Gastroesophageal sphincter (tissue), 3 donors: Measurements from ENCODE around the gene ZNHIT3.
"Not testable (repeated sequence)": the region's sequence is repeated elsewhere in the genome, so short reads cannot be mapped to it uniquely, and the experiment has no call there.

Experiments
- POLR2A ChIP-seq, 2 donors: fragments of 450-650 bp; IDR thresholded peaks; one replicate each; pipeline ENCODE4 v1.6.1; 2017; ENCODE audit warnings: antibody characterized with exemption in 2 of 2, mild to moderate bottlenecking in 2 of 2, moderate library complexity in 1 of 2
- TF ChIP-seq, protein P1 (sequence below), 4 experiments: fragments of 200-600 bp in 2 of 4; fragments of 450-650 bp in 2 of 4; sonication (generic) in 1 of 4; IDR thresholded peaks; one replicate each; pipeline ENCODE4 v1.5.1; 2017 to 2019; ENCODE audit warnings: antibody characterized with exemption in 4 of 4, mild to moderate bottlenecking in 2 of 4, moderate library complexity in 2 of 4

DNA sequence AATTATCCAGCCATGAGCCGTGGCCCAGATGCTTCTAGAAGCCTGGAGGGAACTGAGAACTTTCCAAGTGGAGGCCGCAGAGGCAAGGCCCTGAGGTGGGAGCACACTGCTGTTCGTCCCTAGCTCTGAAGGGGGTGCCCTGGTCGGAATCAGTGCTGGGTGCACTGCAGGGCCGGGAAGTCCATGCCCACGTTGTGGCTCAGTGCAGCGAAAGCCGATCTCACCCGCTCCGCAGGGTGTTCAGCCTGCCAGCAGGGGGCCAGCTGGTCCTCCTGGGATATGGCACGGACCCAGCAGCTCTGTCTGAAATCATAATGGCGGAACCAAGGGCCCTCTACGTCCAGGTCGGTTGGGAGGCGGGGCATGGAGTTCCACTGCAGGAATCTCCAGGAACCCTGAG is 36.5 kb upstream of the ZNHIT3 start:
- TF ChIP-seq, protein P1, sequence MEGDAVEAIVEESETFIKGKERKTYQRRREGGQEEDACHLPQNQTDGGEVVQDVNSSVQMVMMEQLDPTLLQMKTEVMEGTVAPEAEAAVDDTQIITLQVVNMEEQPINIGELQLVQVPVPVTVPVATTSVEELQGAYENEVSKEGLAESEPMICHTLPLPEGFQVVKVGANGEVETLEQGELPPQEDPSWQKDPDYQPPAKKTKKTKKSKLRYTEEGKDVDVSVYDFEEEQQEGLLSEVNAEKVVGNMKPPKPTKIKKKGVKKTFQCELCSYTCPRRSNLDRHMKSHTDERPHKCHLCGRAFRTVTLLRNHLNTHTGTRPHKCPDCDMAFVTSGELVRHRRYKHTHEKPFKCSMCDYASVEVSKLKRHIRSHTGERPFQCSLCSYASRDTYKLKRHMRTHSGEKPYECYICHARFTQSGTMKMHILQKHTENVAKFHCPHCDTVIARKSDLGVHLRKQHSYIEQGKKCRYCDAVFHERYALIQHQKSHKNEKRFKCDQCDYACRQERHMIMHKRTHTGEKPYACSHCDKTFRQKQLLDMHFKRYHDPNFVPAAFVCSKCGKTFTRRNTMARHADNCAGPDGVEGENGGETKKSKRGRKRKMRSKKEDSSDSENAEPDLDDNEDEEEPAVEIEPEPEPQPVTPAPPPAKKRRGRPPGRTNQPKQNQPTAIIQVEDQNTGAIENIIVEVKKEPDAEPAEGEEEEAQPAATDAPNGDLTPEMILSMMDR (IDR thresholded peaks at IDR 0.05): not testable (repeated sequence)
- TF ChIP-seq POLR2A (IDR thresholded peaks at IDR 0.05): not testable (repeated sequence)
